ENCODE data around the gene KAZALD1.
A peak's percentile ranks its signal among the peaks of the same experiment; 100 is the strongest.

KAZALD1 gene

GRCh38 chr10:101047961-101048892 lies 13.6 kb upstream of the KAZALD1 start:
- no peak for DNase-seq (ENCODE audit: low read depth)

GRCh38 chr10:101050208-101051069 lies 11.3 kb upstream of the KAZALD1 start:
- no peak for DNase-seq (ENCODE audit: low read depth)

GRCh38 chr10:101052285-101052684 lies 9.5 kb upstream of the KAZALD1 start:
- no peak for DNase-seq (ENCODE audit: low read depth)

GRCh38 chr10:101053516-101053915 lies 8.3 kb upstream of the KAZALD1 start:
- no peak for DNase-seq (ENCODE audit: low read depth)

- DNase-seq (ENCODE audit: low read depth): no peak
Observed at GRCh38 chr10:101054351-101054750, 7.4 kb upstream of the KAZALD1 start.

GRCh38 chr10:101054876-101055275 lies 6.9 kb upstream of the KAZALD1 start:
- no peak for DNase-seq (ENCODE audit: low read depth)

GRCh38 chr10:101055411-101055810 lies 6.4 kb upstream of the KAZALD1 start:
- no peak for DNase-seq (ENCODE audit: low read depth)

GRCh38 chr10:101056365-101057151 lies 5.2 kb upstream of the KAZALD1 start:
- no peak for DNase-seq (ENCODE audit: low read depth)

GRCh38 chr10:101060036-101060950 lies 1.5 kb upstream of the KAZALD1 start:
- DNase-seq (ENCODE audit: low read depth): peak; percentile 84

GRCh38 chr10:101060951-101061623 lies 702 bp upstream of the KAZALD1 start:
- DNase-seq (ENCODE audit: low read depth): peak; percentile 97

- peak; percentile 56 for DNase-seq (ENCODE audit: low read depth)
Observed at GRCh38 chr10:101062232-101063049, 652 bp downstream of the KAZALD1 start.

GRCh38 chr10:101063050-101063525 lies 1.3 kb downstream of the KAZALD1 start:
- DNase-seq (ENCODE audit: low read depth): no peak

- DNase-seq (ENCODE audit: low read depth): no peak
Observed at GRCh38 chr10:101063548-101064414, 2.0 kb downstream of the KAZALD1 start.

GRCh38 chr10:101064415-101065030 lies 2.7 kb downstream of the KAZALD1 start:
- no peak for DNase-seq (ENCODE audit: low read depth)

GRCh38 chr10:101065481-101066145 lies 3.8 kb downstream of the KAZALD1 start:
- DNase-seq (ENCODE audit: low read depth): no peak

- DNase-seq (ENCODE audit: low read depth): peak; percentile 70
Observed at GRCh38 chr10:101066146-101066895, 4.5 kb downstream of the KAZALD1 start.
